ENCODE data around the gene COA1. TPM values are rescaled to one million over a fixed set of nuclear protein-coding genes. Genes with fewer than 3 reads are reported as not detected.

COA1 gene
- total RNA-seq, 2 donors from 2014 or later: 36.8 to 52.4 TPM

DNA sequence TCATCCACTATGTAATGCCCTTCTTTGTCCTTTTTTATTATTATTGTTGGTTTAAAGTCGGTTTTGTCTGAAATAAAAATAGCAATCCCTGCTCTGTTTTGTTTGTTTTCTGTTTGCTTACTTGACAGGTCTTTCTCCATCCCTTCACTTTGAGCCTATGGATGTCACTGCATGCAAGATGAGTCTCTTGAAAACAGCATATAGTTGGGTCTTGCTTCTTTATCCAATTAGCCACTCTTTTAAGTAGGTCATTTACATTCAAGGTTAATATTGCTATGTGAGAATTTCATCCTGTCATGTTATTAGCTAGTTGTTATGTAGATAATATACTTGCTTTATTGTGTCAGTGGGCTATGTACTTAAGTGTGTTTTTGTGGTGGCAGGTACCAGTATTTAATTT lies 25.8 kb downstream of the COA1 start:
- Histone ChIP-seq H3K4me3 (no peak overlapping the region), H3K4me1 (peaks cover 6% of the 10 kb centered on the region), H3K27ac (no peak overlapping the region), H3K9me3 (no peaks in the 10 kb centered on the region), H3K27me3 (no peaks in the 10 kb centered on the region), H3K36me3 (replicated peaks in 1 of 2; ENCODE audit: insufficient read depth in 1 of 2, low read depth in 2 of 2) (no peaks in the 10 kb centered on the region)
- intact Hi-C loops (cut with DNase I): loop anchor here (5.0 kb wide), 1 partner anchor 121 kb away; the partner anchor contains the start of gene STK17A
- TF ChIP-seq, protein P1, sequence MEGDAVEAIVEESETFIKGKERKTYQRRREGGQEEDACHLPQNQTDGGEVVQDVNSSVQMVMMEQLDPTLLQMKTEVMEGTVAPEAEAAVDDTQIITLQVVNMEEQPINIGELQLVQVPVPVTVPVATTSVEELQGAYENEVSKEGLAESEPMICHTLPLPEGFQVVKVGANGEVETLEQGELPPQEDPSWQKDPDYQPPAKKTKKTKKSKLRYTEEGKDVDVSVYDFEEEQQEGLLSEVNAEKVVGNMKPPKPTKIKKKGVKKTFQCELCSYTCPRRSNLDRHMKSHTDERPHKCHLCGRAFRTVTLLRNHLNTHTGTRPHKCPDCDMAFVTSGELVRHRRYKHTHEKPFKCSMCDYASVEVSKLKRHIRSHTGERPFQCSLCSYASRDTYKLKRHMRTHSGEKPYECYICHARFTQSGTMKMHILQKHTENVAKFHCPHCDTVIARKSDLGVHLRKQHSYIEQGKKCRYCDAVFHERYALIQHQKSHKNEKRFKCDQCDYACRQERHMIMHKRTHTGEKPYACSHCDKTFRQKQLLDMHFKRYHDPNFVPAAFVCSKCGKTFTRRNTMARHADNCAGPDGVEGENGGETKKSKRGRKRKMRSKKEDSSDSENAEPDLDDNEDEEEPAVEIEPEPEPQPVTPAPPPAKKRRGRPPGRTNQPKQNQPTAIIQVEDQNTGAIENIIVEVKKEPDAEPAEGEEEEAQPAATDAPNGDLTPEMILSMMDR (IDR thresholded peaks at IDR 0.05): no peak
- no peak for TF ChIP-seq POLR2A (IDR thresholded peaks at IDR 0.05)
- DNase-seq (no peak), ATAC-seq (no peak)
- WGBS, 2 donors: 84 to 96% methylated on average over 1 of the region's 1 CpG

DNA sequence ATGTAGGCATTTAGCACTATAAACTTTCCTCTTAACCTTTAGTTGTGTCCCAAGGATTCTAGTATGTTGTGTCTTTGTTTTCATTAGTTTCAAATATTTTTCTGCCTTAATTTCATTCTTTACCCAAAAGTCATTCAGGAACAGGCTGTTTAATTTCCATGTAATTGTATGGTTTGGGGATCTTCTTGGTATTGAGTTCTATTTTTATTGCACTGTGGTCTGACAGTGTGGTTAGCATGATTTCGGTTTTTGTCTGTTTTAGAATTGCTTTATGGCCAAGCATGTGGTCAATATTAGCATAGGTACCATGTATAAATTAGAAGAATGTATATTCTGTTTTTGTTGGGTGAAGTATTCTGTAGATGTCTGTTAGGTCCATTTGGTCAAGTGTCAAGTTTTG lies 26.3 kb downstream of the COA1 start:
- ATAC-seq (no peak), DNase-seq (no peak)
- 76 to 90% methylated on average over 1 of the region's 1 CpG for WGBS, 2 donors
- no peak for TF ChIP-seq POLR2A (IDR thresholded peaks at IDR 0.05)
- TF ChIP-seq, protein P1 (IDR thresholded peaks at IDR 0.05): no peak
- no peak overlapping the region for H3K27ac ChIP-seq
- H3K36me3 ChIP-seq (replicated peaks in 1 of 2; ENCODE audit: insufficient read depth in 1 of 2, low read depth in 2 of 2): no peaks in the 10 kb centered on the region
- intact Hi-C loops (cut with DNase I): loop anchor here (5.0 kb wide), 1 partner anchor 121 kb away; the partner anchor contains the start of gene STK17A
- no peak overlapping the region for H3K4me3 ChIP-seq
- H3K9me3 ChIP-seq: no peaks in the 10 kb centered on the region
- H3K4me1 ChIP-seq: peaks cover 9% of the 10 kb centered on the region
- no peaks in the 10 kb centered on the region for H3K27me3 ChIP-seq

DNA sequence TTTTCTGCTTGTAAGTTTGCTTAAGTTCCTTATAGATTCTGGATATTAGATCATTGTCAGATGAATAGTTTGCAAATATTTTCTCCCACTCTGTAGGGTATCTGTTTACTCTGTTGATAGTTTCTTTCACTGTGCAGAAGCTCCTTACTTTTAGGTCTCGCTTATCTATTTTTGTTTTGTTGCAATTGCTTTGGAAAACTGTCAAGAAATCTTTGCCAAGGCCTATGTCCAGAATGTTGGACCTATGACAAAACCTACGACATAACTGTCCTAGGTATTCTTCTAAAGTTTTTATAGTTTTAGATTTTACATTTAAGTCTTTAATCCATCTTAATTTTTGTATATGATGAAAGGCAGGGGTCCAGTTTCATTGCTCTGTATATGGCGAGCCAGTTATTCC lies 27.4 kb downstream of the COA1 start:
- DNase-seq: no peak
- no peak overlapping the region for H3K4me3 ChIP-seq
- 60% methylated on average over 3 of the region's 3 CpGs for WGBS, 2 donors
- TF ChIP-seq POLR2A (IDR thresholded peaks at IDR 0.05): no peak
- TF ChIP-seq, protein P1 (IDR thresholded peaks at IDR 0.05): no peak
- ATAC-seq: no peak
- no peaks in the 10 kb centered on the region for H3K9me3 ChIP-seq
- intact Hi-C loops (cut with DNase I): loop anchor here (5.0 kb wide), 1 partner anchor 120 kb away; the partner anchor contains the start of gene STK17A
- no peaks in the 10 kb centered on the region for H3K36me3 ChIP-seq (replicated peaks in 1 of 2; ENCODE audit: insufficient read depth in 1 of 2, low read depth in 2 of 2)
- H3K4me1 ChIP-seq: peaks cover 17% of the 10 kb centered on the region
- no peaks in the 10 kb centered on the region for H3K27me3 ChIP-seq
- no peak overlapping the region for H3K27ac ChIP-seq

DNA sequence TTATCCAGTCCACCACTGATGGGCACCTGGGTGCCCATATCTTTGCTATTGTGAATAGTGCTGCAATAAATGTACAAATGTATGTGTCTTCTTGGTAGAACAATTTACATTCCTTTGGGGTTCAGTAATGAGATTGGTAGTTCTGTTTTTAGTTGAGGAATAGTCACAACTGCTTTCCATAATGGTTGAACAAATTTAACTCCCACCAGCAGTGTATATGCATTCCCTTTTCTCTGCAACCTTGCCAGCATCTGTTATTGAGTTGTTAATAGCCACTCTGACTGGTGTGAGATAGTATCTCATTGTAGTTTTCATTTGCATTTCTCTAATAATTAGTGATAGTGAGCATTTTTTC lies 27.8 kb downstream of the COA1 start:
- Histone ChIP-seq H3K36me3 (replicated peaks in 1 of 2; ENCODE audit: insufficient read depth in 1 of 2, low read depth in 2 of 2) (no peaks in the 10 kb centered on the region), H3K9me3 (no peaks in the 10 kb centered on the region), H3K27ac (no peak overlapping the region), H3K4me1 (peaks cover 17% of the 10 kb centered on the region), H3K27me3 (no peaks in the 10 kb centered on the region), H3K4me3 (no peak overlapping the region)
- ATAC-seq (no peak), DNase-seq (no peak)
- TF ChIP-seq, protein P1 (IDR thresholded peaks at IDR 0.05): no peak
- no peak for TF ChIP-seq POLR2A (IDR thresholded peaks at IDR 0.05)
- intact Hi-C loops (cut with DNase I): loop anchor here (5.0 kb wide), 1 partner anchor 119 kb away; the partner anchor contains the start of gene STK17A
